GM12801 (cell line): ENCODE results near the gene MACROD2.

Experiments
- CTCF ChIP-seq: IDR thresholded peaks from one replicate; pipeline ENCODE4 v1.5.1; 2011; ENCODE audit warnings: control low read depth; ENCODE audit not compliant: insufficient read length; ENCODE audit errors: extremely low read depth

MACROD2 gene

DNA sequence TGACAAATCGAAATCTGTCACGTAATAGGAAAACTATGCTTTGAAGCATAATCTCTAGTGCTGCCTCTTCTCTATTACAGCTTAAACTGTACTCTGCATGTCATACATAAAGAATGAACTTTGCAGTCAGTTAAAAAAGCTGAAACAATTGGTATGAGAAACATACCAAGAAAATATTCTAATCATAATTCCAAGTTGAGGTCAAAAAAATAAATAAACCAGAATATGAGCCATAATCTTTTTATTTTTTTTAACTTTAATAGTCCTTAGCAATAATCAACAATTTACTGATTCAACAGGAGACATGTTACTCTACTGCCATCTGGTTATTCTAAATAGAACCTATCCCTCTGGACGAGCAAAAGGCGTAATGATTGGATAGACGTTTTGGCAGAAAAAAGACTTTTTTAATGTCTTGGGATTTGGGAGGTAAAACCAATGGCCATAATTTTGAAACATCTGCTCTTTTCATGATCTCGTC is 566.5 kb downstream of the MACROD2 start:
- no peak for TF ChIP-seq CTCF

DNA sequence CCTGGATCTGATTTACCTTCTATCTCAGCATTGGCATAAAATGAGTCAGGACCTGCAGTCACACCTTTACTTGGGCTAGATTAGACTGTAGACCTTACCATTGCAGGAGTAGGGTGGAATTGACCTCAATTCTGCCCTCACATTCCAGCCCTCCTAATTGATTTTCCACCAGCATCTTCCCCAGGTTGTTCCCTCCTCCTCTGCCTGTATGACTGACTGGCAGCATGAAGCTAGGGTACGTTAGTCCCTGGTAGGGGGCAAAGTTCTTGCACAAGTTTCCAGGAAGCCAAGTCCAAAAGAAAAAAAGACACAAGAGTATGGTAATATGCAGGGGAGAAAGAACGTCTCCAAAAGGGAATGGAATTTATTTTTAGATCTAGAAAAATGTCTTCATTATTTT is 567.7 kb downstream of the MACROD2 start:
- TF ChIP-seq CTCF = no peak

GRCh38 chr20:14566505-14566904 is 571.2 kb downstream of the MACROD2 start:
- no peak for TF ChIP-seq CTCF

DNA sequence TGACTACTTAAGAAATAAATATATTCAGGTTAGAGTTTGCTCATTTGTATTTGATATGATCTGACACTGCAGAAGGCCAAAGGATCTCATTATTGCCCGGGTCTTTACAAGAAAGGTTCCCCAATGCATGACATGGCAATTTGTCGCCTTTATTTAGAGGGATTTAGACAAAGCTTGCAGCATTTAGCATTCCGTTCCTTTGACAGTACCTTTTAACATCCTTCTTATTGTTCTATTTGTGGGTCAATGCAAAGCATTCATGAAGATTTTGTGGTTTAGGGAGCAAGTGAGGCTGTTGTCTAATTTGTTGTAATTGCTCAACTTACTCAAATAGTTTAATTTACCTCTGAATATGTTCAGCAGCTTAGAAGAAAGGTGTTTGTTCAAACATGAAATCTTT is 572.9 kb downstream of the MACROD2 start:
- no peak for TF ChIP-seq CTCF

DNA sequence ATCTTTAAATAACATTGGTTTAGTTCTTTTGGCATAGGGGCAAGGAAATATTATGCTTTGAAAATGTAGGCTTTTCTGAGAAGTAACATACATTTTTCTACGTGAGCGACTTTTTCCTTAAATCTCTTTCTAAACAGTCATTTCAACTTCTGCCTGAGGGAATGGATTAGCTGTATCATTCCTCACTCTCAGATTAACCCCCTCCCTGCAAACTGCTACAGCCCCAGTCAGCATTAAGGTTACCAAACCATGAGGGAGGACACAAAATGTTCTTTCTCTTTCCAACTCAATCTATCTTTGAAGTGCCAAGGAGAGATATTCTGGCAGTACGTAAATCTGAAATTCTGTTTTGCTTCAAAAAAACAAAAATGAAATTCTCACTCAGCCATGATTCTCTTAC is 573.4 kb downstream of the MACROD2 start:
- no peak for TF ChIP-seq CTCF

GRCh38 chr20:14569641-14570040 is 574.3 kb downstream of the MACROD2 start:
- TF ChIP-seq CTCF = no peak

GRCh38 chr20:14570811-14571210 is 575.5 kb downstream of the MACROD2 start:
- no peak for TF ChIP-seq CTCF

DNA sequence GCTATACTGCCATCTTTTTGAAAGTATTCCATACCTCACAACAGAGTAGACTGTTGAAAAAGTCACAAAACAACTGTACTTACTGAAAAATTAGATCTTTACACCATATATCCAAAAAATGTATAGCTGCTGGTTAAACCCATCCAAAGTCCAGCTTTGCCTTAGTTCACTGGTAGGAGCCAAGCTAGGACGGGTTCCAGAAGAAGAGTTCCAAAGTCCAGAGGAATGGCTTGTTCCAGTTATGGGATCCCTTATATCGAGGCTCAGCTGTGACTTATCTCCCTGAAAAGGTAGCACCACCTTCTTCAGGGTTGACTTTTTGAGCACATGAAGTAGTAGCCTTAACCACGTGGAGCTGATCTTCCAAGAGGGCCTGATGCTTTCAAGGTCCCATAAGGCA is 578.4 kb downstream of the MACROD2 start:
- TF ChIP-seq CTCF = no peak
